CD4-positive, alpha-beta T cell treated with Interleukin-15 for 1 hour (primary cell): Measurements from ENCODE around the gene HTR1E.
"Not testable (repeated sequence)": the region's sequence is repeated elsewhere in the genome, so short reads cannot be mapped to it uniquely, and the experiment has no call there.

Source experiments
- DNase-seq: peaks from one replicate; pipeline ENCODE4 v3.0.0-alpha.2; 2020

Gene HTR1E, protein sequence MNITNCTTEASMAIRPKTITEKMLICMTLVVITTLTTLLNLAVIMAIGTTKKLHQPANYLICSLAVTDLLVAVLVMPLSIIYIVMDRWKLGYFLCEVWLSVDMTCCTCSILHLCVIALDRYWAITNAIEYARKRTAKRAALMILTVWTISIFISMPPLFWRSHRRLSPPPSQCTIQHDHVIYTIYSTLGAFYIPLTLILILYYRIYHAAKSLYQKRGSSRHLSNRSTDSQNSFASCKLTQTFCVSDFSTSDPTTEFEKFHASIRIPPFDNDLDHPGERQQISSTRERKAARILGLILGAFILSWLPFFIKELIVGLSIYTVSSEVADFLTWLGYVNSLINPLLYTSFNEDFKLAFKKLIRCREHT

DNA sequence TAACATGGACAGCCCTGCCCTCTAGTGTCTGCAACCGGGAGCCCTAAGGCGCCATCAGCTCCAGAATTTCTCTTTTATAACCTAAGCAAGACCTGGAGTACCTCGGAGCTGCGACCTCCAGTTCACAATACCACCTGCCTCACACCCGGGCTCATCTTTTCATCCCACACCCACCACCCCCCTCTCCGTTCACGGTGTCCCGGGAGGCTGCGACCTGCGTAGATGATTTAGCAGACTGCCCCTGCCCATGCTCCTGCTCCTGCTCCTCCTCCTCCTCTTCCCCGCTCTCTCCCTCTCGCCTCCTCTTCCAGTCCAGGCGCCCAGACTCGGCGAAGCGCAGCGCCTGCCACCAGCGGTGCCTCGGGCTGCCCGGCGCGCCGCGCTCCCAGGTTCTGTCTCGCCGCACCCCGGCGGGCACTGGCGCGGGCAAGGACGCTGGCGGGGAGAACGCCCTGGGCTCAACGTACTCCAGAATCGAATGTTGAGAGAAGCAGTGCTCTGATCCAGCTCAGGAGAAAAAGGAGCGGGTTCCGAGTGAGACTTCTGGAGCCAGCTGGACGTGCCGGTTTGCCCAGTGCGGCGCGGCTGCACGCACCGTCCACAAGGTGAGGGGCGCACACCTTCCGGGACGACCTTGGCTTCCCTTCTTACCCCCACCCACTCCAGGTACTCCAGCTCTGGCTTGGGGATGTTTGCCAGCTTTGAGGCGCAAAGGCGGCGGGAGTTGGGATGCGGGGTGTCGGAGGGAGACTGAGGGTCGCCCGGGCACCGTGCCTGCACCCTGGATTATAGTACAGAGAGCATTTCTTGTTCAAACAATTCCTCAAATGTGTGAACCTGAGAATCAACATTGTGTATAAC lies at the start of gene HTR1E:
Gene HTR1E, plus strand, starts transcription at position 310 of the 861 bp plus-strand sequence. CDS start 77,807 bp downstream, outside the sequence.
- no peak for DNase-seq

DNA sequence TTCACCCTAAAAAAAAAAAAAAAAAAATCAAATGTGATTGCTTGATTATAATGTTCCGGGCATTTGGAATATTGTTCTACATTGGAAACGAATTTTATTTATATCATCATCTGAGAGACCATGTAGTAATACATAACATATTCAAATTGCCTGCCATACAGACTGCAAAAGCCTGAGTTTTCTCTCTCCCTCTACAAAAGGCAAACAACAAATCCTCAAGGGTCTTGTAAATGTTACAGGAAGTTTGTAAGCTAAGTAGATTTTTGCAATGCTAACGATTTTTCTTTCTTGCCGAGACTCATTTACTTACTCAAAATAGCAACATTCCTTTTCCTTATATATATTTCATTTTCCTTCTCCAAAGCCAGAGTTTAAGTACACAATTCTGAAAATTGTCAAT lies 49.0 kb upstream of the HTR1E start:
- no peak for DNase-seq

DNA sequence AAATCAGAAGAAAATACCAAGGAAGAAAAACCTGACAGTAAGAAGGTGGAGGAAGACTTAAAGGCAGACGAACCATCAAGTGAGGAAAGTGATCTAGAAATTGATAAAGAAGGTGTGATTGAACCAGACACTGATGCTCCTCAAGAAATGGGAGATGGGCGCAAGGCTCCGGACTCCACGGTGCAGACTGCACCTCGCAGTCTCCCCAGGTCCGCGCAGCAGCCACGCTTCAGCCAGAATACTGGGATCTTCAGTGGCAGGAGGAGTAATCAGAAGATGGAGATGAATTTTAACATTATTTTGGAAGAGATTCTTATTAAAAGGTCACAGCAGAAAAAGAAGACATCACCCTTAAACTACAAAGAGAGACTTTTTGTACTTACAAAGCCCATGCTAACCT lies 40.1 kb upstream of the HTR1E start:
- not testable (repeated sequence) for DNase-seq

DNA sequence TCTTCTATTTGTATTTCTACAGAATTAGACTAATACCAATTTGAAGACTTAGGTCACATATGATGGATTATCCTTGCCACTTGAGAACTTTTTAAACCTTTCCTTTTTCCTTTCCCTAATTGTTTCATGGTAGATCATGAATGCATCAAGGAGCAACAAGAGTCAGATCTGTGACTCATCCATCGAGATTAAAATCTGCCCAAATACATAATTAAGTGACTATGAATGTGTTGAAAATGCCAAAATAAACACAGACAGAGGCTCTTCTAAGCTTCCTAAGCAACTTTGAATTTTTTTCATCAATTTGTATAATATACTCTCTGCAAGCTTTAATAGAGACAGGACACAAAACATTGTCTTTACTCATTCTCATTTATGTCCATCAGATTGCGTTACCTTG lies 23.5 kb upstream of the HTR1E start:
- DNase-seq: no peak

DNA sequence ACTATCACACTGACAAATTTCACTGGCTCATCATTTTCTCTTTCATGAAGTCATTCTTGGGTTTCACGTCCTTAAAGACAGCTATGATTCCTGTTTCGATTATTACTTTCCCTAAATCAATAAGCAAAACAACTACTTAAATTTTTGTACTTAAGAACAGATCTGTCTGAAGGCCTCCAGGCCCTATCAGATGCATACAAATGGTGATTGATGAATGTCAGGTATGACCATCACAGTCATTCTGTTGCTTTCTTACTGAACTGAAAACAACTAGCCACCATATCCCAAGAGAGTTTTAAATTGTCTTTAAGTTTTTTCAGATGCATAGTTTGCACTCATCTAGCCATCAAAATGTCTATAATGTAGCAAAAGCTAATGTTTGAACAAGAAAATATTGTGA lies 20.9 kb upstream of the HTR1E start:
- DNase-seq: no peak

DNA sequence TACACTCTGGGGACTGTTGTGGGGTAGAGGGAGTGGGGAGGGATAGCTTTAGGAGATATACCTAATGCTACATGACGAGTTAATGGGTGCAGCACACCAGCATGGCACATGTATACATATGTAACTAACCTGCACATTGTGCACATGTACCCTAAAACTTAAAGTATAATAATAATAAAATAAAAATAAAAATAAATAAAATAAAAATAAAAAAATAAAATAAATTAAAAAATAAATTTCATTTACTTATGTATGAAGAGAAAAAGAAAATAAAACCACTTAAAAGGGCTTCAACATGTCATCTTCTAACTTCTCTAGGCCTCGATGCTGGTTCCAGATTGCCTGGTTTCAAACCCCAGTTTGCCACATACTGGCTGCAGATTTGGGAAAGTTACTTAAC lies 10.2 kb upstream of the HTR1E start:
- not testable (repeated sequence) for DNase-seq

DNA sequence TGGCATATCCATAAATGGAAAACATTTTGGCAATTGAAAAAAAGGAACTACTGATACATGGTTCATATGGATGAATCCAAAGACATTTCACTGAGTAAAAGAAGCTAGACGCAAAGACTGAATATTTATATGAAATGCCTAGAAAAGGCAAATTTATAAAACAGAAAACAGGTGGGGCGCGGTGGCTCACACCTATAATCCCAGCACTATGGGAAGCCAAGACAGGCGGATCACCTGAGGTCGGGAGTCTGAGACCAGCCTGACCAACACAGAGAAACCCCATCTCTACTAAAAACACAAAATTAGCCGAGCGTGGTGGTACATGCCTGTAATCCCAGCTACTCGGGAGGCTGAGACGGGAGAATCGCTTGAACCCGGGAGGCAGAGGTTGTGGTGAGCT lies 9.5 kb upstream of the HTR1E start:
- not testable (repeated sequence) for DNase-seq

DNA sequence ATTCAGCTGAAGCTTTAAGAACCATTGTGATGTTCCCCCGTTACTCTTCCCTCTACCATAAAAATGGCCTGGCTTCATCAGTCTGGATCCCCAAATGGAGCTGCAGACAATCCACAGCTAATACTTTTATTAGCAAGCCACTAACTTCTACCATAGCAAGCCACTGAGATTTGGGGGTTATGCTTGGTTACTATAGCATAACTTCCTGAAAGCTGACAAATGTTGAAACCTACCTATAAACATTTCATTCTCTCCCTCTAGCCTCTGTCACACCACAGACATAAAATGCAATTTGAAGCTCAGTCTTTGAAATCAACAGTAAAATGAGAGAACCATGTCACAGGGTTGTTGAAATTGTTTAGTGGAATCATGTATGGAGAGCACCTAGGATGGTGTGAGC lies 3.0 kb upstream of the HTR1E start:
- no peak for DNase-seq

DNA sequence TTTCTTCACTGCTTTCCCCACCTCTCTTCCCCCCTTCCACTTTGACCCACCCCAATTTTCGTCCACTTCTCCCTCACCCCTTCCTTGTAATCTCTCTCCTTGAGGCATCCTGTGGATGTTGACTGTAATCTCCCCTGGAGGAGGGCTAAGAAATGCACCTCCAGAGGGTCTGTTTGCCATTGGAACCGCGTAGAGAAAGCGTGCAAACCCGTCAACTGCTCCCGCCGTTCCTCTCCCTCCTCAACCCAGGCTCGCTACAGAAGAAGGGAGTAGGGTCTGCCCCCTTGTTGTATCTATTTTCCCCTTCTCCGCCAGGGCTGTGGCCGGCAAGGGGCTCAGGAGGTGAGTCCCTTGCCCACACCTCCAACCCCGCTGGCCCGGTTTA lies 502 bp upstream of the HTR1E start:
- DNase-seq: no peak

DNA sequence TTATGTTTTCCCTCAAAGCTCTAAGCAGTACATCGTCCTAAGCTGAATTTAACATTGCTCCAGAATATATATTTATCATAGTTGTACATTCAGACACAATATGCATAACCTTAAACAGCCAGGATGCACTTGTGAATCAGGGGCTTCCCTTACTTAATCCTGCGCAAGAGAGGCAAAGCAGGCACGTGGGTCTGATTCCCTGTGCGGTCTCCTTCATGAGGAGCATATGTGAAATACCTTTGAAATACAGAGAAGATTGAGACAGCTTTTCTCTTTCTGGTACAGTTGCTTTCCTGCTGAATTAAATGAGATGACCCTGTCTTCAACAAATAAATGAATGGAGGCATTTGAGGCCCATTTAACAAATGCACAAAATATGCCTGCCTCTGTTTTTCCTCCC lies 1.5 kb downstream of the HTR1E start:
- DNase-seq: no peak

DNA sequence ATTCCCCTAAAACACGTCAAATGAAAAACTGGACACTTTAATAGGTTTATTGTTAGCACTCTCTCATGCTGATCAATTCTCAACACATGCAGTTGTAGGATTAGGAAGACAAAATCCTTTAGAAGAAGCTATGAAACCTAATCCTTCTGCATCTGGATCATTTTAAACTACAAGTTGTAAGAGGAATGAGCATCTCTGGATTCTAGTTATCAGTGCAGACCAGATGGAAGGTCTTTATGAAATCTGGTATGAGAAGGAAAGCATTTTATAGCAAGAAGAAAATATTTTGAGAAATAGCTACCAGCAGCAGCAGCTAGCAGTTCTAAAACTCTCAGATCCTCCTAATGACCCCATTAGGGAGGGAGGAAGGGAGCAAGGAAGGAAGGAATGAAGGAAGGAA lies 4.1 kb downstream of the HTR1E start:
- no peak for DNase-seq

DNA sequence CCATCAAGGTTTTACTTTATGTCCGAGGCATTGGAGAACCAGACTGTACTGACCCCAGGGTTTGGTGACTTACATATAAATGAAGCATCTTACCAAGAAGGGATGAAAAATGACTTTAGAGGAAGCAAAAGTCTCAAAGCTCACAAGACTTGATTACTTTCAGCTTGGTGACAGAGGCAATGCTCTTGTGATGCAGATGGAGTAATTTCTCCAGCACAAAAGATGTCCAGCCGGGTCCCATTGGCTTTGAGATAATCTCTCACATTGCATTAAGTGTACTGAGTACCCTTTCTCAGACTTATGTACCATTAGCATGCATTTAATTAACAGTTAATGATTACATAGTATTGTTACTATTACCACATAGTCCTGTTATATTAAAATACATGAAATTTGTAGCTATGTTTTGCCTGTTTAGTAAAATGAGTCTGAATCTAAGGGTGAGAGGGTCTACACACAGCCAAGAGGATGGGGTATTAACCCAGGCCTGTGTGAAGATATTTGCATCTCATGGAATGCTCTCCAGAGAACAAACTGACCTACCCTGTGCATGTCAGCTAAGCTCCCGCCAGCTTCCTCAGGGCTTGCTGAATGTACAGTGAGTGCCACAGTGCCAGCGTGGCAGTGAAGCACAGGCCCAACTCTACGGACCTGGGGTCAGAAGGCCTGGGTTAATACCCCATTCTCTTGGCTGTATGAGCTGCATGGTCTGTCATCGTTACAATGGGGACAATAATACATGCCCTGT lies 5.6 kb downstream of the HTR1E start:
- DNase-seq: no peak

DNA sequence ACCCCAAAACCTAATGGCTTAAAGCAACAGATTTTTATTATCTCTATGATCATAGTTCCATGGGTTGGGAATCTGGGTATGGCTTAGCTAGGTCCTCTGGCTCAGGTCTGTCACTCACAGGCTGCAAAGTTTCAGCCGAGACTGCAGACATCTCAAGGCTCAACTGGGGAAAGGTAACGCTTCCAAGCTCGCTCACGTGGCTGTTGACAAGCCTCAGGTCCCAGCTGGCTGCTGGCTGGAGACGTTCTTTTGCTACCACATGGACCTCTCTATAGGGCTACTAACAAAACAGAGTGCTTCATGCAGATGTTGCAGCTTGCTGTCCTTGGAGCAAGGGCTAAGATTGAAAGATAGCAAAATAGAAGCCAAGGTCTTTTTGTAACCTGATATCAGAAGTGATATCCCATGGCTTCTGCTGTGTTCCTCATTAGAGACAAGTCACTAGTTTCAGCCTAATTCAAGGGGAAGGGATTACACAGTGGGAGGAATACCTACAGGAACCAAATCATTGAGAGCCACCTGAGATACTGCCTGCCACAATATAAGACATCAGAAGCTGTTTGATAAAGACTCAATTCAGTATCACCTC lies 6.6 kb downstream of the HTR1E start:
- DNase-seq: no peak

DNA sequence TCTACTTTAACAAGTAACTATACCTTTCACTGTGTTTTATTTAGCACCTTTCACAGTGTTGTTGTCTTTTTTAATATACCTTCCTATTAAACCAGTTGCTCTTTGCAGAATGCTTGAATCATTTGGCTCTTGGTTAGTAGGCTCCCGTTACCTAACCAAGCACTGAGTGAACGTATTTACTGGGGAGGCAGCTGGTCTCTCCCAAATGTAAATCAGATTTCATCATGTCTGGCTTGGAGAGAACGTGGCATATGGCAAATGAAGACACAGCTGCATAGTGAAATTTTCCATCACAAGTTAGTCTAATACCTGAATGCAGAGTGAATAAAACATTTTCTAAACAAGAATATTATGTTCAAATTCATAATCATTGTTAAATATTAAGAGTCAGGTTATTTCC lies 12.4 kb downstream of the HTR1E start:
- DNase-seq: no peak

DNA sequence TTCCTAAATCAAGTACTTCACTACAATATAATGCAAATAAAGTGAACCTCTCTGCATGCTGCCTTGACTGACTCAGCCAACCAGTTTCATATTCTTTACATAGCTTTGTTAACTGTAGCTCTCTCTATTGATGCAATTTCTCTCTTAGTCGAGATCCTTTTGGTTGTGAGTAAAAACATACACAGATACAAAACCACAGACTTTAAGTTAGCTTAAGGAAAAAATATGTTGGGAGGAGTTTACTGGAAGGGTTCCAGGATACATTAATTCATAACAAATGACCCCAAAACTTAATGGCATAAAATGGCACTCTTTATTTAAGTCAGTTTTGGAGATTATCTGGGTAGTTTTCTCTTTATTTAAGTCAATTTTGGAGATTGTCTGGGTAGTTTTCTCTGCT lies 15.7 kb downstream of the HTR1E start:
- no peak for DNase-seq

DNA sequence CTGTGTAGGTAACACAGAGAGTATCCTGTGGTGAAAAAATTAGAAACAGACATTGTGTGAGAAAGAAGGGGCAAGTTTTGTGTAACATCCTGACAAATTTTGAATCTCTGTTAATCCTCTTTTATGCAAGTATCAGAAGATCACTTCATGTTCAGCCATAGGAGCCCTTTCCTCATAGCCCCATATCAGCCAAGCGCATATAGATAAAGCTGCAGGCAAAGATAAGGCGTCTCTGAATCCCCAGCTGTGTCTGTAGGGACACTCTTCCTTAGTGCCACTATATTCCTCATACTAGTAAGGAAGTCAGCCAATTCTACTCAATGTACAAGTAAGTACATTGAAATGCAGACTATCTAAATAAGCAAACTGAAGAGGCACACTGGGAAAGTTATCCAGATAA lies 22.3 kb downstream of the HTR1E start:
- DNase-seq: no peak

DNA sequence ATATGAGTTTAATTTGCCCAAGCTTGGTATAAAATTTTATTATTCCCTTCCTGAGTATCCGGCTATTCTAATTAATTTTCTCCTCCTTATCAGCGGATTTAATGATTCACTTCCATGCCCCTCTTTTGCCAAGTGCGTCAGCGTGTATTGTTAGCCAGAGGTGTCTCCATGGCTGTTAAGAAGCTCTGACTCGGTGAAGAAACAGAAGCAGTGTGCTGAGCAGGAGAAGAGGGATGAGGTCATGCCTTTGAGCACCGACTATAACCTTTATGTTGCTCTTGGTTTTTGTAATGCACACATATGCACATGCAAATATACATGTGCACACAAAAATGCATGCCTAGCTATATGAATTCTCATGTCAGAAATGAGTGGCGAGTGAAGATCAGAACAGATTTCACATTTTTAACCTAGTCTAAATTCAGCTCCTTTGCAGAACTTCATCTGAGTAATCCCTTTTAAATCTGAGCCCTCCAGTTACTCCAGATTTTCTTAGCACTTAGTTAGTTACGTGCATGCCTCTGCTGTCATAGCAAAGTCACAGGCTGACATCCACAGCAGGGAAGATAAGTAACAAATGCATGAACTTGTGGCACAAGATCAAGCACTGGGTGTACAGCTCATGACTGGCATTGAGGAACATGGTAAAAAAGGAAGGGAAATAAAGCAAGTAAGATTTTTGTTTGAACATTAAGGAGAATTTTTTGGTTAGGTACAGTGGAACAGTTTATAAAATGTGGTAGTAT lies 24.3 kb downstream of the HTR1E start:
- DNase-seq: no peak

DNA sequence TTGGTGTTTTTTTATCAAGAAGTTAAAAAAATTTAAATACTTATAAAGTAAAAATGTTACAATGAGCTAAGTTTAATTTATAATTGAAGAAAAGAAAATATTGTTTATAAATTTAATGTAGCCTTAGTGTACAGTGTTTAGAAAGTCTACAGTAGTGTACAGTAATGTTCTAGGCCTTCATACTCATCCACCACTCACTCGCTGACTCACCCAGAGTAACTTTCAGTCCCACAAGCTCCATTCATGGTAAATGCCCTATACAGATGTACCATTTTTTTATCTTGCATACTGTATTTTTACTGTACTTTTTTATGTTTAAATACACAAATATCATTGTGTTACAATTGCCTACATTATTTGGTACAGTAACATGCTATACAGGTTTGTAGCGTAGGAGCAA lies 26.0 kb downstream of the HTR1E start:
- no peak for DNase-seq

DNA sequence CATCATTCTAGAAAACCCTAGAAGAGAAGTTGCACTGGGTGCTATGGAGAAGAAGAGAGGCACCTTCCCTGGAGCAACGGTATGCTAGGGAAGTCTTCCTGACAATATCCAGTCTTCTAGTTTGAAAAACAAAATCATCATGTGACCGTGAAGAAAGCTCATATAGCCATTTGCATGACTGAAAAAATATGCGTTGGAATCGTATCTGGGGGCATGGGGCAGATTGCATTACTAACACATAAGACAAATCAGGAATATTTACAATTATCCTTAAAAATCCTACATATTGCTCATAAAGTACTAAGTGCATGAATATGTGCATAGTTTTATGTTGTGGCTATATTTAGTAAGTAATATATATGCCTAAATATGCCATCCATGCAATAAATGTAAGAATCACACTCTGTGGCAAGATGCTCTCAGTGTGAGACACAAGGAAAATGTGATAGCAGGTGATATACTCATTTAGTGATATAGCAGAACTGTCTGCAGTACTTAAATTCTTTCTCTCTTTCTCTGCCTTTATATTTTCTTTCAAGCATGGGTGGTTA lies 26.8 kb downstream of the HTR1E start:
- no peak for DNase-seq

DNA sequence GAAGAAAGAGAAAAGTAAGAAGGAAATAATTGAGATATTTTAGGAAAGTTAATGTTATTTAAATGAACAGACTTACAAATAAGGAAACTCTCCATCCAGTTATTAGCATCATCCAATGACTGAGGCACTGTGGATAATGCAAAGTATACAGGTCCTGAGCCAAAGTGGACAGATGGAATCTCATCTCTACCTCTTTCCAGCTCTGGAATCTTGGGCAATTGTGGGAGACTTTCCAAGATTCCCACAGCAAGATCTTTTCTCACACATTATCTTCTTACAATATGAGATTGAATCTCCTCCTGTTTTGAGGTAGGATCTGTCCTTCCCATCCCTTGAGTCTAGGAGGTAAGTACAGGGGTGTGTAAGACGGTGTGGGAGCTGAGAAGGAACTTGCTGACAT lies 28.9 kb downstream of the HTR1E start:
- no peak for DNase-seq

DNA sequence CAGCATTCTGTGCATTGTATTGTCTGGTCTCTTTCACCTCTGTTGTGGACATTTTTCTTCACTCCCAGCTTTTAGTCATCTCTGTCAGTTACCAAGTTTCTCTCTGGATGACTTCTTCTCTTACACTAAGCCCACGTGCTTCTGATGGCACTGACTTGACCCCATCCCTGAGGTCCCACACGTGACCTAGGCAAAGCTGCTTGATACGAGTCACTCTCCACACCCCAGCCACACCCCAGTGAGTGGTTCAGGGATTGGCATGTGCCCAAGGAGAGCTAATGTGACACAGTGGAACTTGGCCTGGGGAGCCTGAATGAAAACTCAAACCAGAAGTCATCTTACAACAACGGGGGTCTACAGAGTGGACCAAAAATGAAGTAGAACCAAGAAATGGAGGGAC lies 32.2 kb downstream of the HTR1E start:
- no peak for DNase-seq

DNA sequence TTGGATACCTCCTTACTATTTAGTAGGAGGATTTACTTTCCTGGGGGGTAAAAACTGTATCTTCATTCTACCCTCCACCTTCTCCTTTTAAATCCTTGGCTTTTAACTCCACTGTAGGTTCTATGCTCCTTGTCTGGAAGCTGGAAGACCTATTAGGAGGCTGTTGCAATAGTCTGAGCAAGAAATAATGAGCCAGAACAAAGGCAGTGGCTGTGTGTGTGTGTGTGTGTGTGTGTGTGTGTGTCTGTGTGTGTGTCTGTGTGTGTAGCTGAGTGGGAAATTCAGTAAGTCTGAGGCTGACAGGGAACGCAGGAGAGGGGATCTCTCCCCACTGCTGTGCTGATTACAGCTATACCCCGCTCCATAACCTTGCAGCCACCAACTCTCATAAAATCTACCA lies 35.8 kb downstream of the HTR1E start:
- no peak for DNase-seq
